Activated CD4-positive, alpha-beta T cell treated with anti-CD3 and anti-CD28 coated beads for 48 hours (primary cell): ENCODE measurements around the gene CDC42EP3.

Experiments
- DNase-seq: peaks from one replicate; pipeline ENCODE4 v3.0.0-alpha.2; 2020

CDC42EP3 gene

DNA sequence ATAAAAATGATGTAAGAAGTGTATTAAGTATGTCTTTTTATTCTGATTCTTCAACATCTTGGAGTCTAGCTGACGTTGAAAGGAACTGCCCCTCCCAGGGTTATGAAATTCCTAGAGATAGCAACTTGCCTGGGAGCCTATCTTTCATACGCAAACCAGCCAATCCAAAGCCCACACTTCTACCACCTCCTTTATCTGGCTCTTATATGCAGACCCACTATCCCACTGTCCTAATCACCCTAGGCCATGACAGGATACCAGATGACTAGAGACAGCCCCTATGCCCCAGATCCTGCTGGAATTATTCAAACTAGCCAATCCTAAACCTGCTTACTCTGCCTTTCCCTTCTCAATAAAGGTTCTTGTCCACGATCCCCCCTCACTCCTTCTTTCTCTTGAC lies 11.8 kb upstream of the CDC42EP3 start:
- DNase-seq: no peak

DNA sequence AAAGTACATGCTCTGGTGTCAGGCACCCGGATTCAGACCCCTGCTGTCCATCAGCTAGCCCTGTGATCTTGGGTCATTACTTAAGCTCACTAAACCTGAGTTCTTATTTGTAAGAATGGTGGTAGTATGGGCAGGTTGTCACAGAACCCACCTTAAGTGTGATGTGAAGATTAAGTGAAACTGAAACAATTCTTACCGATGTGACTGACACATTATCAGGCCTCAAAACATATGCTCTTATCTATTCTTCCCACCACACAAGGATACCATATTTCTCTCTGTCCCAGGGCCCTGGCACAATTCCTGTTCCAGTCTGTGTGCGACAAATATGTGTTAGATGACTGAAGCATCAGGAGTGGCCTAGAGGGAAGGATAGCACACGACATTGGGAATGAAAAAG lies 11.0 kb upstream of the CDC42EP3 start:
- DNase-seq: no peak

DNA sequence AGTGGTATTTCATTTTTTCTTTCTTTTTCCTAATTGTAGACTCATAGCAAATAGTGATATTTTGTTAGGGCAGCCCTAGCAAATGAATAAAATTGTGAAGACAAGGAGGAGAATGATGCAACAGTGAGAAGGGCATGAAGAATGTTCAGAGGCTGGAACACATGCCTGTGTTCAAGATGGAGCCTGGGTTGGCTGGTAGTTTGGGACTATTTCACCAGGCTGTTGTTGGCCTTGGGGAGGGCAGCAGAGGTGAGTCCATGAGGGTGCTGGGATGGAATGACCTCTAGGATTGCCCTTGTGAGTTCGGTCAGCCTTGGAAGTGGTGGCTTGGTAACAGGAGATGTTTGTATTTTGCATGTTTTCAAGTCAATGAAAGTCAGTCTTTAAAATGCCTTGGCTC lies 10.1 kb upstream of the CDC42EP3 start:
- DNase-seq: no peak

DNA sequence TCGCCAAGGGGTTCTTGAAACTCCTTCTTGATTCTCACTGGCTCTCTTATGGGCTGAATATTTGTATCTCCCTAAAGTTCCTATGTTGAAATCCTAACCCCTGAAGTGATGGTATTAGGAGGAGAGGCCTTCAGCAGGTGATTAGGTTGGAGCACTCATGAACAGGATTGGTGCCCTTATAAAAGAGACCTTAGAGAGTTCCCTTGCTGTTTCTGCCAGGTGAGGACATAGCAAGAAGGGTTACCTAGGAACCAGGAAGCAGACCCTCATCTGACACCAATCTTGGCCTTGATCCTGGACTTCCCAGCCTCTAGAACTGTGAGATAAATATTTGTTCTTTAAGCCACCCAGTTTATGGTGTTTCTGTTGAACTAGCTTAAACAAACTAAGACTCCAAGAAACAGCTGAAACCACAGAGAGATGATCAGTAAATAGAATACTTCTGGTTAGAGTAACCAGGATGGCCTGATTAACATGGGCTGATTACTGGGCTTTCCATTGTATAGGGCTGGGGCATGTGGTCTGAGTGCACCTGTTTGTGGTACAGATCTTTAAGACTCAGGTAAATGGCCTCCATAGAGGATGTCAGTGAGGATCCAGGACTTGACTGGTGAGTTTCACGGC lies 7.7 kb upstream of the CDC42EP3 start:
- DNase-seq: no peak

DNA sequence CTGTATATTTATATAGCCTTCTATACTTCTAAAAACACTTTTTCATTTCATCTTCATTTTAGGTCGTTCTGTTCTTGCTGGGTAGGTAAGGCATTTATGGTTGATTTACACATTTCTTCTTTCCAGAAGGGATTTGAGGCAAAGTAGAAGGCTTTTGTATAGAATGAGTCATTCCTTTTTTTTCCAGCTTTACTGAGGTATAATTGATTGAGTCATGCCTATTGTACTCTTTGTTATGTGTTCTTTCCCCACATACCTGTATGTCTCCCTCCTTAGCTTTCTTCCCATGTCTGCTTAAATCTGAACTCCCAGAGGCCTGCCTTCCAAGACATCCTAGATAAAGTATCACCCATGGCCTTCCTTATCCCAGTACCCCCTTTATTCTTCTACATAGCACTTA lies 4.8 kb upstream of the CDC42EP3 start:
- DNase-seq: no peak

DNA sequence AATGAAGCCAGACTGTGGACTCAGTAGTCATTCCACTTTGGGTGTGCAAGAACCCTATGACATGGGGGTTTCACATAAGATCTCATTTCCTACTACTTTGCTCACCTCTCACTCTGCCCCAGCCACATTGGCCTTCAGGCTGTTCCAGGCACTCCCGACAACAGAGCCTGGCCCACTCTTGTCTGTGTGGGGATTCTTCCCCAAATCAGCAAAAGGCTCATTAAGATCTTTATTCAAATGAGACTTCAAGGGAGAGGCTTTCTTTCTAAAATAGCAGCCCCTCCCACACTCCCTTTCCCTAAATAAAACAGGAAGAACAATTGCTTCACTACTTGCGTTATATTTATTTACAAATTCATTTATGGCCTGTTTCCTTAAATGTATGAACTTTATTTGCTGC lies 3.5 kb upstream of the CDC42EP3 start:
- DNase-seq: no peak

DNA sequence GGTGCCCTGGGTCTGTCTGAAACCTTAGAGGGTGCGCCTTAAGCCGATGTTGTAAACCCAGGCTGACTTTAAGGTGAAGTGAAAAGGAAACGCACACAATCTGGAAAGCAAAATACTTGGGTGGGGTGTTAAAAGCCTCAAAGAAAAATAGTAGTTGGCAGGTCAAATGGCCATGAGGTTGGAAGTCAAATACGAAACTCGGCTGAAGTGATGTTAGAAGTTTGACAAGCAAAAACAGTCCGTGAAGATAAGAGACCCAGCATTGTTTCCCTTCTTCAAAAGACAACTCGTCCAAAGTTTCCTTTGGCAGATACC lies 1.4 kb upstream of the CDC42EP3 start:
- DNase-seq: no peak

DNA sequence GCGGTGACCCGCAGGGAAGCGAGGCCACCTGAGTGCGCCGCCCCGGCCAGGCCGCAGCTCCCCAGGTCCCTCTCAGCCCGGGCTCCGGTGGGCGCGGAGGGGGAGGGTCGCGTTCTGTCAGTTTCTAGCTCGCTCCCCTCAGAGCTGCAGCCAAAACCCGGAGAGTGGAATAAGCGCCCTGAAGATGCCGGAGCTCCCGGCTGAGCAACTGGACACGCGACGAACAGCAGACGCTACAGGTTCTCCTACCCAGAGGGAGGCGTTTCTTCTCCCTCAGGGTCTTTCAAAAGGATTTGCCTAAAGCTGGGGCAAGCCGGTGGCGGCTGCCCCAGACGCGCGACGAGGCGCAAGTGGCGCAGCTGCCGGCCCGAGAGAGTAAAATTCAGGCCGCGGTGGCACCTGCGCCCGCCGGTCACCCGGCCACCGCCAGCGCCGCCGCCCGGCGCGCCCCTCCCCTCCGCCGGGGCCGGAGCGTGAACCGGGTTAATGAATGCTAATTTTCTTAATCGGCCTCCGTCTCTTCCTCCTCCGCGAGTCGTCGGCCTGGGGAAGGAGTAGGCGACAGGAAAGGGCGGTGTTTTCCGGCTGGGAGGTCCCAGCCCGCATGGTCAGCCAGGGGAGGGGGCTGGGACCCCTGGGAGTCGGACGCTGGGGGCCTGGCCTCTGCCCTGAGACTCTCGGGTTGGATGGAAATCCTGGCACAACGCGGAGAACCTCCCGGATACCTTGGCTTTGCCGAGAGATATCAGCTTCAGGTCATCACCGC lies 845 bp upstream of the CDC42EP3 start:
- DNase-seq: peak; percentile 78

DNA sequence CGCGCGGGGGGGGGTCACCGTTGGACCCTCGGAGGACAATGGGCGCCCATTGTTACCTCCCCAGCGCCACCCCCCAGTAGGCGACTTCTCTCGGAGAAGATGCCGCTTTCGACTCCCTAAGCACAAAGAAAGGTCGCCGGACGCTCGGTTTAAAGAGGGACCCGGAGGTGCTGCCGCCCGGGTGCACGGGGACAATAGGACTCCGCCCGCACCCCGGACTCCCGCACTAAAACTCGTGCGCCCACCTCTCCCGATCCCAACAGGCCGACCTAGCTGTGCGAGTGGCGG lies 318 bp upstream of the CDC42EP3 start:
- DNase-seq: no peak

DNA sequence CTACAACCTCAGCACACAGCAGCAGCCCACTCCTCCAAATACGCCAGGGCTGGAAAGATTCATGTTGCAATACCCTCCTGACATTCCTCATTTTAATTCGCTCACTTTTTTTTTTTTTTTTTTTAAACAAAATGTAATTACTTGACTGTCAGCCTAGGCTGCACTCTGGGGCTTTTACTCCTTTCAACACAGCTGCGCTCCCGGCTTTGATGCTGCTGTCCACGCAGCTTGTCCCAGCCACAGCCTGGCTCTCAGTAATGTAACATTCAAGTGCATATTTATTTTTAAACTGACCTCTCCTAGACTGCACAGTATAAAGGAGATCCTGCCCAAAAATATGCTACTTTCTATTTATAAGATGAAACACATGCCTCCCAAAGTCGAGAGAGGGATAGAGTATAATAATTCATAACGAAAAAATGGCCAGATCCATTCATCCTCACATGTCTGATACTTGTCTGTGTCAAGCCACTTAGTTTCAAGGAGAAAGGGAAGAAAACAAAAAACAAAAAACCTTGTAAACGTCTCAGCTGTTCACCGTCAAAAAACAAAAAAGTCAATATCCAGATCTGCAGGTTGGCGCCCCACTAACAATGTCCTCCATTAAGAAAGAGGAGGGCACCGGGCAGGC lies 949 bp downstream of the CDC42EP3 start:
- DNase-seq: no peak

DNA sequence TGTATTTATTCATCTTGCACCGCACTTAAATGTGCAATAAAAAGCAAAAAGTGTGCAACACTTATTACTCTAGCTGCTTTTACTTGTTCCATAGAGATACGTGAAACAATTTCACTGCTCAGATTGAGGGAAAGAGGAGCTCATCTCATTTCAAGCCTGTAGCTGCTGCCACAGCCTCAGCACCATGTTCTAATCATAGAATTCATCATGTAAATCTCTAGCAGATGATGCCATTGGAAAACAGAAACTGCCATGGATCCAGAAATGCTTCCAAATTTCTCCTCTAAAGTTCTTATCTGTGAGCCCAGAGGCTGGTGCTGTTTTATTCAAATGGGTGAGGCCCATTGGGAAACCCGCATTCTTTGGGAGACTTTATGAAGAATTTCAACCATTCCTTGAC lies 2.0 kb downstream of the CDC42EP3 start:
- no peak for DNase-seq

DNA sequence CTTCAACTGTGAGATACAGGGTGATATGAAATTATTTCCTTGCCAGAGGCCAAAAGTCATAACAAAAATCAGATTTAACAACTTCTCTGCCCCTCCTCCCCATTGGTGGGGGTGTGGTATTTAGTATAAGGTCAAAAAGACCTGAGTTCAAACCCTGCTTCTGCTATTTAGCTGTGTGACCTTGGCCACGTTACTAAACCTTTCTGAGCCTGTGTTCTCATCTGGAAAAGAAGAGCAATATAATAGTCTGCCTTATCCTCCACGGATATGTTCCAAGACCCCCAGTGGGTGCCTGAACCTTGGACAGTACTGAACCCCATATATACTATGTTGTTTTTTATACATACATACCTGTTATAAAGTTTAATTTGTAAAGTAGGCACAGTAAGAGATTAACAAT lies 3.7 kb downstream of the CDC42EP3 start:
- no peak for DNase-seq

DNA sequence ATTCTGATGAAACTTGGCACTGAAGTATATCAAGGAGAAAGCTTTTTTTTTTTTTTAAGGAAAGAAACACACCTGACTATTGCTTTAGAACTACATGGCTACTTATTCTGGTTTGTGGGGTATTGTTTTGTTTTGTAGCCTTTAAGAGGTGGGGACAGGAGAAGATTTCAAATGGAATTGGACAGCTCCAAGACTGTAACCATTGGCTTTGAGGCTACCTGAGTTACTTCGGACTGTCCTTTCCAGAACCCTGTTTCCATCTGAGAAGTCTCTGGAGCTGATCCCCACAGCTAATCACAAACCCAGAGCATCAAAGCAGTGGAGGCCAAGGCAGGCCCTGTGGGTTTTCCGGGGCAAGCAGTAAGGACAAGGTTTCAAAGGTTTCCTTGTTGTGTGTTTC lies 4.7 kb downstream of the CDC42EP3 start:
- no peak for DNase-seq

DNA sequence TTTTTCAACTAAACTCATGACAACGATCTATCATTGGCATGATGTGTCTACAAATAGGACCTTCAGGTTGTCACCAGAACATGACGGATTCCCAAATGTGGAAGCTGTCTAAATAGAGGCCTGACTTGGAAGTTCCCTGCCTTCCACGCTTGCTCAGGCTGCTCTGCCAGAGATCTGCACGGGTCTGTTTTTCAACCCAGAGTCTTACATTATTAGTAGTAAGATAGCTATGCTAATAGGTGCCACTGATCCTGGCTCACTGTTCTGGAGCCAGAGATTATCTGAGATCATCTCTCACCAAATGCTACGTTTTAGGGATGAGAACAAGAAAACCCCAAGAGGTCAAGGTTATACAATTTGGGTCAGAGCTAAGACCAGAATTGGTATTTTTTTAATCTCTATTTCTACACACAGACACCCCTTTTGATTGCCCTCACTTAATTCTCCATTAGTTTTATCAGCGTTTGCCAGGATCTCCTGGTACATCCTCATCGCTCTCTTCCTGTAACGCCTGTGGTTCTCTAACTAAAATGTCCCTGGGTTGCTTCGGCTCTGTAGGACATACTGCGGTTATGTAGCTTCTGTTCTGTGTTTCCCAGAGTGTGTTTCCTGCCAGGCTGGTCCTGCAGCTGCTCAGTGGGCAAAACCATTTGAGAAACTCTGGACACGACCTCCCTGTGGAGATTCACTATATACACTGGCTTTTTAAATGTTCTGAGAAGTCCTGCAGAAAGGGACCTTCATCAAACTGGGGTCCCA lies 5.7 kb downstream of the CDC42EP3 start:
- no peak for DNase-seq

DNA sequence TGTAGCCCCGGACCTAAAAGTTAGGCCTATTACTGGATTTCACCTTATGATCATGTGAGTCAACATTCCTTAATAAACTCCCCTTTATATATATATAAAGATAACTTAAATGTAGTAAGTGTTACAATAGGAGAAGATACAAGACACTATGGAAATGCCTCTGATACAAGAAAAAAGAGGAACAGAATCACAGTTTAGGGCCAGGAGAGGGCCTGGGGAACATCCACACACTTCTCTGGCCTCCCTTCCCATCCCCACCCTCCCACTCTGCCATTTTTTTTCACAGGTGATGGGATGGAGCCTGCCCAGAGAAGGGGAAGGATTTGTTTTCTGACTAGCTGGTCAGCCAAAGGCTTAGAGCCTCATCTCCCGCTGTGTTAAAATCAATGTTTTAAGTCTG lies 6.4 kb downstream of the CDC42EP3 start:
- DNase-seq: no peak

DNA sequence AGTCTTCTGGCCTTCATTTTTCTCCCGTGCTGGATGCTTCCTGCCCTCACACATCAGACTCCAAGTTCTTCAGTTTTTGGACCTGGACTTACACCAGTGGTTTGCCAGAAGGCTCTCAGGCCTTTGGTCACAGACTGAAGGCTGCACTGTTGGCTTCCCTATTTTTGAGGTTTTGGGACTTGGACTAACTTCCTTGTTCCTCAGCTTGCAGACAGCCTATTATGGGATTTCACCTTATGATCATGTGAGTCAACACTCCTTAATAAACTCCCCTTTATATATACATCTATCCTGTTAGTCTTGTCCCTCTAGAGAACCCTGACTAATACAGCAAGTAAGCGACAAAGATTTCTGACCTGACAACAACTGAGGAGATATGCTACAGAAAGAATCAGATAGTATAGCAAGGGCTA lies 7.2 kb downstream of the CDC42EP3 start:
- no peak for DNase-seq

DNA sequence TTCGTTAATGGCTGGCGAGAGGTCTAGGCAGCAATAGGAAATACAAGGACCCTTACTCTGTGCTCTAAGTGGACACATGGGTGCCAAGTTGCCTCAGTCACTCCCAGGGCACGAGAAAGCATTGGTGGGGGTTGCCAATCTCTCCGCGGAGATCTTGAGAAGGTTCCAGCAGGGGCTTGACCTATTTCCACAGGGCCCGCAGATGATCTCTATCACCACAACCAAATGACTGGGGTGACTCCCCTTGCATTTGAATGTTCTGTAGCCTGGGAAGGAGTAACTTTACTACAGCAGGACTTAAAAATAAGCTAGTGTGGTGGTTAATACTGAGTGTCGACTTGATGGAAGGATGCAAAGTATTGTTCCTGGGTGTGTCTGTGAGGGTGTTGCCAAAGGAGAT lies 8.1 kb downstream of the CDC42EP3 start:
- DNase-seq: no peak

DNA sequence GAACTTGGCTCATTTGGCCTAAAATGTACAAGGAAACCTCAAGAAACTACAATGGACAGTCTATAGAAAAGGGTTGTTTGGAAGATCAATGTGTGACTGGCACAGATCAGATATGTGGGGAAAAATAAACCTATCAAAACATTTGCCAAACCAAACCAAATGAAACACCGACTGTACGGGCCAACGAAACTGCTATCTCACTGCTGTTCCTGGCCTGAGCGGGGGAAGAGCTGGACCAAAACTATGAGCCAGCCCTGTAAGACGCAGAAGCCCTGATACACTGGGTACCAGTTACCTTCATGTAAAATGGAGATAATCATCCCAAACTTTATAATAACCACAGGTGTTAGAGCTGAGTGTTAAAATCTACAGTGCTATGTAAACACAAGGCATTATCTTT lies 11.7 kb downstream of the CDC42EP3 start:
- DNase-seq: no peak

DNA sequence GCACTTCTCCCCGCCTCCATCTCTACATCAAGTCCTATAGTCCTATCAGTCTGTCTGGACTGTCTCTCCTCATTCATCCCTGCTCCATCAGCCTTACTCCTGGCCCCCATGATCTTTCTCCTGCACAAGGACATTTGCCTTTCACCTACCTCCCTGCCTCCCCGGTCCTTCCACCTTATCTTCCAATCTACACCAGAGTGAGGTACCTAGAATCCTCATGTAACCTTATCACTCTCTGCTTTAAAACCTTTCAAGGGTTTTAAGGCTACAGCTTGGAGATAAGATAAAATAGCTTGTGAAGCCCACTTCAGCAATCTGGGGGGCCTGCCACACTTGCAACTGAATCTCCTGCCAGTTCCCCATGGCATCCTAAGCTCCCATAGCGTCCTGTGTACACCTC lies 12.8 kb downstream of the CDC42EP3 start:
- no peak for DNase-seq

DNA sequence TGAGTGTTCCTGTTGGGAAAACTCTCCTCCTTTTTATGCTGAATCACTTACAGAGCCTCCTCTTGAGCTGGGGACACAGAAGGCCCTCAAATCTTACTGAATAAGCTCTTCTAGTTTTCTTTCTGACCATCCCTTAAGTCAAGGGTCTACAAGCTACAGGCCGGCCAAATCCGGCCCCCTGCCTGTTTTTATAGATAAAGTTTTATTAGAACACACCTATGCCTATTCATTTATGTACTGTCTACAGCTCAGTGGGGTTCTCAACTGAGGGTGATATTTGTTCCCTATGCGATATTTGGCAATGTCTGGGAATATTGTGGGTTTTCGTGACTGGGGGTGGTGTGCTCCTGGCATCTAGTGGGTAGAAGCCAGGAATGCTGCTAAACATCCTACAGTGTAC lies 14.0 kb downstream of the CDC42EP3 start:
- DNase-seq: no peak

DNA sequence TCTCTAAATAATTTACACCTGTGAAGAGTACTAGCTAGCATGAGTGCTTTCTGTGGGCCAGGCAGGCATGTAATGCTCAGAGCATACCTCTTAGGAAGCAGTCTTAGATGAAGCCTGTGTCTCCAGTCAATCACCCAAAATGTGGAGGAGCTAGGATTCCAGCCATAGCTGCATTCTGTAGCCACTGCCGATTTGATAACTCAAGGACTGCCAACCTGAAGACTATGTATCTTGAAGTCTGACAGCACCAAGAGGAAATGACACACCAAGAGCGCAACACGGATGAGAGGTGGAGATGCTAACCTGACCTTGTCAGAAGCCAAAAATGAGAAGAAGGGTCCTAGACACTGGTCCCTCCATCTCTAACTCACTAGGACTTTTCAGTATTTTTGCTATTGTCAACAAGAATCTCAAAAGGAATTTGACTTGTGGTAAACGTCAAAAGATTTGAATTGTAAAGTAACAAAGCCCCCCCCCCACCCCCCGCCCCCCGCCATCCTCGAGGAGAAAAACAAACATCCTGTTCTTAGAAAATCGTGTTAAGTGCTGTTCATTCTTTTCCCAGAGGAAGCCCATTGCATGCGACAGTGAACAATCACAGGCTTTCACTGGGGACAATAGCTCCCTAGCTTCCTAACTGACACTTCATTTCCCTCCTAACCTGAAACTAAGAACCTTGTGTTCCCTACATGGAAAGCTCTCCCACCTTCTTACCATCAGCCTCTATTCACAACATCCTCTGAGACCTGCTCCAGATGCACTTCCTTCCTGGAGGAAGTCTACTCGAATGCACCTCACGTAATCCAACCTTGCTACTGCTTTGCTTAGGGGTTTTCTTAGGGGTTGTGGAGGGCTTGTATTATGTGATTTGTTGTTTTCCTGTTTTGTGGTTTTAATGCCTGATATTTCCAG lies 14.7 kb downstream of the CDC42EP3 start:
- DNase-seq: peak; percentile 19

DNA sequence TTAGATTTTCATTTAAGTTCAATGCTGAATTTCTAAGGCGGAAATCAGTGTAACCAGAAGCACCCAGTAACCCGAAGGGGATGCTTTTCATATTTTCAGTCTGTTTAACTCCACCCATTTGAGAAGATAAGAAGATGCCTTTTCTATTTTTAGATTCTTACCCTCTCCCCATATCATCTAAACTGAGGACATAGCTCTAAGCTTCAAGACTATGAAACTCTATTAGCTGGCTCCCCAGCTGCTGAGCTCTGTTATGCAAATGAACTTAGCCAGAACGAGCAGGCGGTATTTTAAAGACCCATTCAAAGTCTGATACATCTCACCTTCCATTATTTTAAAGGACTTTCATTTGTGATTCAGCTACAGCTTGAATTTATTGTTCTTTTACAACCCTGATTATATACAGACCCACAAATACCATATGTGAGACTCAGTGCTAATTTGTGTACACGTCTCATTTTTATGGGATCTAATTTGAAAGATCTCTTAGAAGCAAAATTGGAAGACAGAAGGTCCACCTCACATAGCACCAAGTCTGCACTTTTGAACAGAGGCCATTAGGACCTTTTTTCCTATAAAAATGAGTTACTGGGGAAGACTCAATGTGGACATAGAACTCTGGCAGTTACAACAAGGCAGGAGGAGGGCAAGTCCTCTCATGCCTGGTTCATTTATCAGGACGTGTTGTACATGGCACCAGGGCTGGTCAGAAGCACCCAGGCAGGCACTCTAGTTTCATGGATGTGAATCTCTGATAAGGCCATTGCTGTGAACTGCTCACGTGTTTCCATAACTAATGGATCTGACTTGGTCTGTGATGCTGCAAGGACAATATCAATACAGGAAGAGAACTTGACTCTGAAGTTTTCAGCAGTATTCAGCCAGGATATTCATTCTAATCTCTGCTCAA lies 16.3 kb downstream of the CDC42EP3 start:
- no peak for DNase-seq
